KMS-11 (cell line): ENCODE measurements around the gene TTYH2.

Source experiments
- H2AFZ ChIP-seq: fragments of 200-600 bp; sonication (generic); 2 replicates; pipeline ENCODE4 v1.6.1; 2016; ENCODE audit warnings: antibody characterized with exemption, mixed run types, low read depth
- H3K27ac ChIP-seq: fragments of 200-600 bp; sonication (generic); 2 replicates; pipeline ENCODE4 v1.6.1; 2016; ENCODE audit warnings: mild to moderate bottlenecking, mixed run types
- H3K27me3 ChIP-seq: fragments of 200-600 bp; sonication (generic); 2 replicates; pipeline ENCODE4 v1.6.1; 2017; ENCODE audit warnings: mild to moderate bottlenecking, low read depth, mixed run types, moderate library complexity; ENCODE audit not compliant: insufficient read depth
- H3K36me3 ChIP-seq: fragments of 200-600 bp; sonication (generic); 2 replicates; pipeline ENCODE4 v1.6.1; 2017; ENCODE audit warnings: mild to moderate bottlenecking, mixed run types; ENCODE audit not compliant: insufficient read depth
- H3K4me1 ChIP-seq: fragments of 200-600 bp; sonication (generic); 2 replicates; pipeline ENCODE4 v1.6.1; 2016; ENCODE audit warnings: mild to moderate bottlenecking, low read depth, mixed run types; ENCODE audit not compliant: poor library complexity, severe bottlenecking
- H3K4me2 ChIP-seq: fragments of 200-600 bp; sonication (generic); 2 replicates; pipeline ENCODE4 v1.7.0; 2016; ENCODE audit warnings: mild to moderate bottlenecking, mixed run types
- H3K4me3 ChIP-seq: fragments of 200-600 bp; sonication (generic); IDR thresholded peaks from 2 replicates; pipeline ENCODE4 v1.6.1; 2017; ENCODE audit warnings: low read depth, low read length, mixed read lengths; ENCODE audit not compliant: insufficient read depth
- H3K79me2 ChIP-seq: fragments of 200-600 bp; sonication (generic); 2 replicates; pipeline ENCODE4 v1.6.1; 2016; ENCODE audit warnings: low read depth, mixed run types; ENCODE audit not compliant: insufficient read depth
- H3K9ac ChIP-seq: fragments of 200-600 bp; sonication (generic); 2 replicates; pipeline ENCODE4 v1.6.1; 2016; ENCODE audit warnings: mild to moderate bottlenecking, mixed run types
- H4K20me1 ChIP-seq: fragments of 200-600 bp; sonication (generic); 2 replicates; pipeline ENCODE4 v1.6.1; 2016; ENCODE audit warnings: mild to moderate bottlenecking, mixed run types; ENCODE audit not compliant: insufficient read depth
- TF ChIP-seq, protein P1 (sequence below): fragments of 200-600 bp; sonication (generic); conservative IDR thresholded peaks from 2 replicates; pipeline ENCODE4 v1.6.1; 2017; ENCODE audit warnings: low read depth, mild to moderate bottlenecking, antibody characterized with exemption, low read length, moderate library complexity, mixed read lengths

TTYH2 gene

DNA sequence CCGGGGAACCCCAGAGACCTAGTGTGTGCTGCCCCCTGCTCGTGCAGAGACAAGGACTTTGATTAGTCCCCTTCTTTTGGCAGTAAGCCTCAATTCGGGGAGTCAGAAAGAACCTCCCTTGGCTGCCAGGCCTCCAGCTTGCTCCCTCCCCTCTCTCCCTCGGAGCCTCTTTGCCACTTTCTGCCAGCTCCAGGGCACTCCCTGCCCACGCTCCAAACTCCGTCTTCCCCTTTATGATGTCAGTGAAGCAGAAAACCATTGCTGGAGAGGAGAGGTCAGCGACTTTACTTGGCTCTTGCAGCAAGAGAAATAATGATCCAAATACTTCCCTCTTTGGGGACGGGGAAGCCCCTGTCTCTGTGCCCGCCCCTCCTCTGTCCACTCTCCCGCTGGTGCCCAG lies 28.1 kb downstream of the TTYH2 start:
- Histone ChIP-seq H3K4me2 (no peak overlapping the region), H3K27me3 (no peaks in the 10 kb centered on the region)

DNA sequence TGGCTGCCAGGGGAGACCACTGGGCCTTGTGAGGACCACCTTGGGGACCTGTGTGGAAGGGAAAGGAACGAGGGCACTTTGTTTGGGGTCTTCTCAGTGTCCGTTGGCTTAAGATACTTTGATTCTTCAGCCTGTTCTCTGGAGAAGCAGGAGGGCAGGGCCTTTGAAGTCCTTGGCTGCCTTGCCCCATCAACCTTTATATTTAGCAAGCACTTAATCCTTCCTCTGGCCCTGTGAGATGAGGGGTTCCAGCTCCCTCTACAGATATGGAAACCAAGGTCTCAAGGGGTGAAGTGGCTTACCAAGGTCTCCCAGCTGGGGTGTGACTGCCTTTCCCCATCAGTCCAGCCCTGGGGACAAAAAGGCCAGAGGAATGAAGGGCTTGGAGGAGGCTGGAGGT lies 28.5 kb downstream of the TTYH2 start:
- TF ChIP-seq, protein P1, sequence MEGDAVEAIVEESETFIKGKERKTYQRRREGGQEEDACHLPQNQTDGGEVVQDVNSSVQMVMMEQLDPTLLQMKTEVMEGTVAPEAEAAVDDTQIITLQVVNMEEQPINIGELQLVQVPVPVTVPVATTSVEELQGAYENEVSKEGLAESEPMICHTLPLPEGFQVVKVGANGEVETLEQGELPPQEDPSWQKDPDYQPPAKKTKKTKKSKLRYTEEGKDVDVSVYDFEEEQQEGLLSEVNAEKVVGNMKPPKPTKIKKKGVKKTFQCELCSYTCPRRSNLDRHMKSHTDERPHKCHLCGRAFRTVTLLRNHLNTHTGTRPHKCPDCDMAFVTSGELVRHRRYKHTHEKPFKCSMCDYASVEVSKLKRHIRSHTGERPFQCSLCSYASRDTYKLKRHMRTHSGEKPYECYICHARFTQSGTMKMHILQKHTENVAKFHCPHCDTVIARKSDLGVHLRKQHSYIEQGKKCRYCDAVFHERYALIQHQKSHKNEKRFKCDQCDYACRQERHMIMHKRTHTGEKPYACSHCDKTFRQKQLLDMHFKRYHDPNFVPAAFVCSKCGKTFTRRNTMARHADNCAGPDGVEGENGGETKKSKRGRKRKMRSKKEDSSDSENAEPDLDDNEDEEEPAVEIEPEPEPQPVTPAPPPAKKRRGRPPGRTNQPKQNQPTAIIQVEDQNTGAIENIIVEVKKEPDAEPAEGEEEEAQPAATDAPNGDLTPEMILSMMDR = no peak
- no peak overlapping the region for H3K4me2 ChIP-seq
- H3K4me3 ChIP-seq = no peak overlapping the region
- H3K36me3 ChIP-seq = no peaks in the 10 kb centered on the region
- H3K27me3 ChIP-seq = no peaks in the 10 kb centered on the region
- no peaks in the 10 kb centered on the region for H4K20me1 ChIP-seq
- H3K79me2 ChIP-seq = no peaks in the 10 kb centered on the region
- H2AFZ ChIP-seq = no peak overlapping the region
- H3K27ac ChIP-seq = no peak overlapping the region
- no peak overlapping the region for H3K9ac ChIP-seq
- no peaks in the 10 kb centered on the region for H3K4me1 ChIP-seq

More for the DNA sequence above, 28.1 kb downstream of the TTYH2 start:
- no peak overlapping the region for H2AFZ ChIP-seq
- TF ChIP-seq, protein P1 = no peak
- H3K36me3 ChIP-seq = no peaks in the 10 kb centered on the region
- H3K4me1 ChIP-seq = no peaks in the 10 kb centered on the region
- no peak overlapping the region for H3K27ac ChIP-seq
- H3K79me2 ChIP-seq = no peaks in the 10 kb centered on the region
- no peaks in the 10 kb centered on the region for H4K20me1 ChIP-seq
- no peak overlapping the region for H3K4me3 ChIP-seq
- H3K9ac ChIP-seq = no peak overlapping the region

GRCh38 chr17:74243013-74243755 lies 29.8 kb downstream of the TTYH2 start:
- H3K27ac ChIP-seq = no peak overlapping the region
- TF ChIP-seq, protein P1 = no peak
- H2AFZ ChIP-seq = no peak overlapping the region
- no peaks in the 10 kb centered on the region for H3K79me2 ChIP-seq
- no peaks in the 10 kb centered on the region for H3K27me3 ChIP-seq
- H3K4me1 ChIP-seq = no peaks in the 10 kb centered on the region
- no peak overlapping the region for H3K9ac ChIP-seq
- H4K20me1 ChIP-seq = no peaks in the 10 kb centered on the region
- H3K4me2 ChIP-seq = no peak overlapping the region
- H3K4me3 ChIP-seq = no peak overlapping the region
- no peaks in the 10 kb centered on the region for H3K36me3 ChIP-seq

GRCh38 chr17:74244128-74244527 lies 30.8 kb downstream of the TTYH2 start:
- Histone ChIP-seq H3K4me3 (no peak overlapping the region), H3K9ac (no peak overlapping the region), H2AFZ (no peak overlapping the region), H3K4me2 (no peak overlapping the region), H4K20me1 (no peaks in the 10 kb centered on the region), H3K79me2 (no peaks in the 10 kb centered on the region), H3K4me1 (no peaks in the 10 kb centered on the region), H3K27me3 (no peaks in the 10 kb centered on the region), H3K27ac (no peak overlapping the region), H3K36me3 (no peaks in the 10 kb centered on the region)
- TF ChIP-seq, protein P1 = no peak
